AG04450 (cell line): ENCODE results near the gene WWOX. TPM values are rescaled to one million over a fixed set of nuclear protein-coding genes. Genes with fewer than 3 reads are reported as not detected.

Source experiments
- CTCF ChIA-PET: fragments of 300-600, 350-600 bp; formaldehyde crosslinking; extraction: SDS; loops from one replicate; lab custom pipeline; 2022; ENCODE audit warnings: antibody characterized with exemption, inconsistent platforms; lab: Charles Lee
- POLR2A ChIA-PET: fragments of 350-600 bp; formaldehyde crosslinking; extraction: SDS; loops from one replicate; lab custom pipeline; 2021; ENCODE audit warnings: antibody characterized with exemption, inconsistent platforms; lab: Yijun Ruan, JAX
- DNase-seq: peaks from one replicate; pipeline ENCODE4 v3.0.0-alpha.2; 2011; ENCODE audit warnings: low read depth, low spot score
- H3K27ac ChIP-seq: one replicate; pipeline ENCODE4 v1.5.1; 2012; ENCODE audit warnings: low read depth, low read length, control low read depth
- H3K27me3 ChIP-seq: one replicate; pipeline ENCODE4 v1.6.0; 2012; ENCODE audit warnings: low read length; ENCODE audit not compliant: control insufficient read depth, insufficient read depth
- H3K4me3 ChIP-seq: 2 replicates; pipeline ENCODE4 v1.5.1; 2011; ENCODE audit warnings: mild to moderate bottlenecking, low read depth, low read length, control low read depth
- H3K9me3 ChIP-seq: 2 replicates; pipeline ENCODE4 v1.5.1; 2012; ENCODE audit warnings: low read length; ENCODE audit not compliant: control insufficient read depth, insufficient read depth
- CTCF ChIP-seq: IDR thresholded peaks from 2 replicates; pipeline ENCODE4 v1.5.1; 2011; ENCODE audit warnings: low read depth, low read length, control low read depth, inconsistent platforms
- polyA plus RNA-seq: library from polyadenylated mRNA; depleted of rRNA; stranded (reverse); fragments of >200 nt; gene quantifications from 2 replicates; pipeline ENCODE4 v1.2.3, GENCODE V29; 2011

Gene WWOX
- polyA plus RNA-seq, 1 experiment = 2.1 TPM

GRCh38 chr16:78133919-78134318 lies 34.5 kb downstream of the WWOX start:
- Histone ChIP-seq H3K27ac (no peak overlapping the region), H3K4me3 (no peak overlapping the region), H3K27me3 (no peaks in the 10 kb centered on the region), H3K9me3 (no peaks in the 10 kb centered on the region)
- TF ChIP-seq CTCF = no peak
- no peak for DNase-seq
- ChIA-PET POLR2A (no interaction called here), CTCF (interaction anchor here (0.5 kb wide), 1 partner anchor 10 kb away, joined by 3 read pairs; no protein-coding TSS in a partner anchor)

GRCh38 chr16:78134944-78135619 lies 35.6 kb downstream of the WWOX start:
- ChIA-PET CTCF (no interaction called here), POLR2A (no interaction called here)
- Histone ChIP-seq H3K4me3 (no peak overlapping the region), H3K27me3 (no peaks in the 10 kb centered on the region), H3K9me3 (no peaks in the 10 kb centered on the region), H3K27ac (no peak overlapping the region)
- no peak for DNase-seq
- TF ChIP-seq CTCF = no peak

GRCh38 chr16:78137179-78137578 lies 37.7 kb downstream of the WWOX start:
- no peaks in the 10 kb centered on the region for H3K9me3 ChIP-seq
- no peak overlapping the region for H3K4me3 ChIP-seq
- no peaks in the 10 kb centered on the region for H3K27me3 ChIP-seq
- no peak for TF ChIP-seq CTCF
- ChIA-PET CTCF (no interaction called here), POLR2A (no interaction called here)
- DNase-seq = no peak
- H3K27ac ChIP-seq = no peak overlapping the region

GRCh38 chr16:78137782-78138616 lies 38.5 kb downstream of the WWOX start:
- Histone ChIP-seq H3K9me3 (no peaks in the 10 kb centered on the region), H3K27me3 (no peaks in the 10 kb centered on the region), H3K4me3 (no peak overlapping the region), H3K27ac (no peak overlapping the region)
- no peak for TF ChIP-seq CTCF
- ChIA-PET CTCF (no interaction called here), POLR2A (no interaction called here)
- DNase-seq = no peak

- ChIA-PET CTCF (interaction anchor here (0.7 kb wide), 1 partner anchor 17 kb away, joined by 3 read pairs; no protein-coding TSS in a partner anchor), POLR2A (no interaction called here)
- H3K27me3 ChIP-seq = no peaks in the 10 kb centered on the region
- no peak for DNase-seq
- no peaks in the 10 kb centered on the region for H3K9me3 ChIP-seq
- TF ChIP-seq CTCF = no peak
- no peak overlapping the region for H3K4me3 ChIP-seq
- no peak overlapping the region for H3K27ac ChIP-seq
These were observed 41.5 kb downstream of the WWOX start for GRCh38 chr16:78140818-78141466.
